SK-N-SH treated with all-trans-retinoic acid at 6 μM for 48 hours (cell line): ENCODE results near the gene TRIM54.

Source experiments
- ATAC-seq: fragments of 200-7000 bp; cut with Tn5 transposase; 3 replicates; pipeline ENCODE4 v1.9.1; 2020; ENCODE audit warnings: mild to moderate bottlenecking, moderate library complexity
- ARNTL ChIP-seq: fragments of 450-650 bp; formaldehyde crosslinking; IDR thresholded peaks from 2 replicates; pipeline ENCODE4 v1.5.0; 2020; ENCODE audit warnings: low read depth, mild to moderate bottlenecking, moderate library complexity, borderline replicate concordance
- CSDC2 ChIP-seq: fragments of 250-450 bp; sonication (Bioruptor Pico); IDR thresholded peaks from 2 replicates; pipeline ENCODE4 v1.5.0; 2020; ENCODE audit warnings: mild to moderate bottlenecking, moderate library complexity
- ESRRG ChIP-seq: fragments of 250-450 bp; sonication (Bioruptor Pico); IDR thresholded peaks from 2 replicates; pipeline ENCODE4 v1.6.1; 2021; ENCODE audit warnings: mild to moderate bottlenecking
- GLIS3 ChIP-seq: fragments of 250-450 bp; sonication (Bioruptor Pico); IDR thresholded peaks from 2 replicates; pipeline ENCODE4 v1.5.0; 2020; ENCODE audit warnings: mild to moderate bottlenecking, moderate library complexity
- OSR1 ChIP-seq: fragments of 250-450 bp; sonication (Bioruptor Pico); IDR thresholded peaks from 2 replicates; pipeline ENCODE4 v1.8.0; 2022; ENCODE audit warnings: moderate library complexity, mild to moderate bottlenecking, inconsistent platforms
- RARB ChIP-seq: fragments of 250-450 bp; sonication (Bioruptor Pico); IDR thresholded peaks from 2 replicates; pipeline ENCODE4 v1.8.0; 2021; ENCODE audit warnings: mild to moderate bottlenecking, moderate library complexity
- SNAI2 ChIP-seq: fragments of 250-450 bp; sonication (Bioruptor Pico); IDR thresholded peaks from 2 replicates; pipeline ENCODE4 v1.5.0; 2020; ENCODE audit warnings: mild to moderate bottlenecking, moderate library complexity
- TCF4 ChIP-seq: fragments of 250-450 bp; sonication (Bioruptor Pico); IDR thresholded peaks from 2 replicates; pipeline ENCODE4 v1.8.0; 2021; ENCODE audit warnings: mild to moderate bottlenecking, moderate library complexity, borderline replicate concordance
- TOX ChIP-seq: fragments of 250-450 bp; sonication (Bioruptor Pico); IDR thresholded peaks from 2 replicates; pipeline ENCODE4 v1.8.0; 2021; ENCODE audit warnings: mild to moderate bottlenecking, moderate library complexity, borderline replicate concordance
- ZC3H10 ChIP-seq: fragments of 250-450 bp; sonication (Bioruptor Pico); IDR thresholded peaks from 2 replicates; pipeline ENCODE4 v1.5.1; 2021; ENCODE audit warnings: mild to moderate bottlenecking, moderate library complexity
- ZFP3 ChIP-seq: fragments of 250-450 bp; sonication (Bioruptor Pico); IDR thresholded peaks from 2 replicates; pipeline ENCODE4 v1.5.0; 2020; ENCODE audit warnings: mild to moderate bottlenecking, moderate library complexity
- ZFP30 ChIP-seq: fragments of 450-650 bp; formaldehyde crosslinking; IDR thresholded peaks from 2 replicates; pipeline ENCODE4 v1.5.0; 2022; ENCODE audit warnings: mild to moderate bottlenecking, moderate library complexity
- ZNF70 ChIP-seq: fragments of 450-650 bp; formaldehyde crosslinking; IDR thresholded peaks from 2 replicates; pipeline ENCODE4 v1.5.0; 2020; ENCODE audit warnings: mild to moderate bottlenecking, moderate library complexity
- TF ChIP-seq, protein P1 (sequence below): fragments of 250-450 bp; sonication (Bioruptor Pico); IDR thresholded peaks from 2 replicates; pipeline ENCODE4 v1.5.1; 2021; ENCODE audit warnings: mild to moderate bottlenecking, moderate library complexity
- TF ChIP-seq, protein P2 (sequence below): fragments of 250-450 bp; sonication (Bioruptor Pico); IDR thresholded peaks from 2 replicates; pipeline ENCODE4 v1.8.0; 2021; ENCODE audit warnings: low read depth, mild to moderate bottlenecking, moderate library complexity, borderline replicate concordance
- TF ChIP-seq, protein P3 (sequence below): fragments of 250-450 bp; sonication (Bioruptor Pico); IDR thresholded peaks from 2 replicates; pipeline ENCODE4 v1.5.0; 2020; ENCODE audit warnings: mild to moderate bottlenecking, moderate library complexity
- TF ChIP-seq, protein P4 (sequence below): fragments of 250-450 bp; sonication (Bioruptor Pico); IDR thresholded peaks from 2 replicates; pipeline ENCODE4 v1.5.1; 2020; ENCODE audit warnings: low read depth, mild to moderate bottlenecking, moderate library complexity

Gene TRIM54

DNA sequence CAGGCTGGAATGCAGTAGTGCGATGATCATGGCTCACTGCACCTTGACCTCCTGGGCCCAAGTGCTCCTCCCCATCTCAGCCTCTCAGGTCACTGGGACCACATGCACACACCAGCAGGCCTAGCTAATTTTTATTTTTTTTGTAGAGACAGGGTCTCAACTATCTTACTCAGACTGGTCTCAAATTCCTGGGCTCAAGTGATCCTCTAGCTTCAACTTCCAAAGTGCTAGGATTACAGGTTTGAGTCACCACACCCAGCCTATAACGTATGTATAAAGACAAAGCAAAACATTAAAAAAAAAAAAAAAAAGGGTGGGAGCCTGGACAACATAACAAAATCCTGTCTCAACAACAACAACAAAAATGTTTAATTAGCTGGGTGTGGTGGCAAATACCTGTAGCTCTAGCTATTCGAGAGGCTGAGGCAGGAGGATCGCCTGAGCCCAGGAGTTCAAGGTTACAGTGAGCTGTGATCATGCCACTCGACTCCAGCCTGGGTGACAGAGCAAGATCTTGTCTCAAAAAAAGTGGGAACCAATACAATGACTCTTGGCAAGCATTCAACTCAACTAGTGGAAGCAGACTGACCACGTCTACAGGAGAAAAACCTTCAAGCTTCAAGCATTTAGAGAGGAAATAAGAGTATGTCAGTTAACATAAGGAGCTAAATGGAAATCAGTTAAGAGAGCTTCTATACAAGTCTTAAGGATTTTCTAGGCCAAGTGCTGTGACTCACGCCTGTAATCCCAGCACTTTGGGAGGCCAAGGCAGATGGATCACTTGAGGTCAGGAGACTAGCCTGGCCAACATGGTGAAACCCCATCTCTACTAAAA, 71.8 kb downstream of the TRIM54 start:
- no peak for ATAC-seq
- TF ChIP-seq CSDC2 (CRISPR knock-in tag) (no peak), SNAI2 (CRISPR knock-in tag) (no peak), TOX (CRISPR knock-in tag) (no peak), GLIS3 (CRISPR knock-in tag) (no peak), ZFP30 (CRISPR knock-in tag) (no peak), ZC3H10 (no peak), OSR1 (CRISPR knock-in tag) (no peak), TCF4 (CRISPR knock-in tag) (no peak), ARNTL (CRISPR knock-in tag) (no peak)
- TF ChIP-seq, protein P1, sequence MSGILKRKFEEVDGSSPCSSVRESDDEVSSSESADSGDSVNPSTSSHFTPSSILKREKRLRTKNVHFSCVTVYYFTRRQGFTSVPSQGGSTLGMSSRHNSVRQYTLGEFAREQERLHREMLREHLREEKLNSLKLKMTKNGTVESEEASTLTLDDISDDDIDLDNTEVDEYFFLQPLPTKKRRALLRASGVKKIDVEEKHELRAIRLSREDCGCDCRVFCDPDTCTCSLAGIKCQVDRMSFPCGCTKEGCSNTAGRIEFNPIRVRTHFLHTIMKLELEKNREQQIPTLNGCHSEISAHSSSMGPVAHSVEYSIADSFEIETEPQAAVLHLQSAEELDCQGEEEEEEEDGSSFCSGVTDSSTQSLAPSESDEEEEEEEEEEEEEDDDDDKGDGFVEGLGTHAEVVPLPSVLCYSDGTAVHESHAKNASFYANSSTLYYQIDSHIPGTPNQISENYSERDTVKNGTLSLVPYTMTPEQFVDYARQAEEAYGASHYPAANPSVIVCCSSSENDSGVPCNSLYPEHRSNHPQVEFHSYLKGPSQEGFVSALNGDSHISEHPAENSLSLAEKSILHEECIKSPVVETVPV (CRISPR knock-in tag) = no peak
- TF ChIP-seq, protein P2, sequence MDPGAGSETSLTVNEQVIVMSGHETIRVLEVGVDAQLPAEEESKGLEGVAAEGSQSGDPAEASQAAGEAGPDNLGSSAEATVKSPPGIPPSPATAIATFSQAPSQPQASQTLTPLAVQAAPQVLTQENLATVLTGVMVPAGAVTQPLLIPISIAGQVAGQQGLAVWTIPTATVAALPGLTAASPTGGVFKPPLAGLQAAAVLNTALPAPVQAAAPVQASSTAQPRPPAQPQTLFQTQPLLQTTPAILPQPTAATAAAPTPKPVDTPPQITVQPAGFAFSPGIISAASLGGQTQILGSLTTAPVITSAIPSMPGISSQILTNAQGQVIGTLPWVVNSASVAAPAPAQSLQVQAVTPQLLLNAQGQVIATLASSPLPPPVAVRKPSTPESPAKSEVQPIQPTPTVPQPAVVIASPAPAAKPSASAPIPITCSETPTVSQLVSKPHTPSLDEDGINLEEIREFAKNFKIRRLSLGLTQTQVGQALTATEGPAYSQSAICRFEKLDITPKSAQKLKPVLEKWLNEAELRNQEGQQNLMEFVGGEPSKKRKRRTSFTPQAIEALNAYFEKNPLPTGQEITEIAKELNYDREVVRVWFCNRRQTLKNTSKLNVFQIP (CRISPR knock-in tag) = no peak

DNA sequence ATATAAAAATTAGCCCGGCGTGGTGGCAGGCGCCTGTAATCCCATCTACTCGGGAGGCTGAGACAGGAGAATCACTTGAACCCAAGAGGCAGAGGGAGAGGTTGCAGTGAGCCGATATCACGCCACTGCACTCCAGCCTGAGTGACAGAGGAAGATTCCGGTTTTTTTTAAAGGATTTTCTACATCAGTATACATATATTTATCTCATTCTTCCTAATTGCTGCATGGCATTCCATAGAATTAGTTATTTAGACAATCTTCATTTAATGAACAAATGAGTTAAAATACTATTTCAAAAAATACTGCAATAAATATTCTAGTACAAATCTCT, 72.3 kb downstream of the TRIM54 start:
- ATAC-seq = no peak
- TF ChIP-seq, protein P3, sequence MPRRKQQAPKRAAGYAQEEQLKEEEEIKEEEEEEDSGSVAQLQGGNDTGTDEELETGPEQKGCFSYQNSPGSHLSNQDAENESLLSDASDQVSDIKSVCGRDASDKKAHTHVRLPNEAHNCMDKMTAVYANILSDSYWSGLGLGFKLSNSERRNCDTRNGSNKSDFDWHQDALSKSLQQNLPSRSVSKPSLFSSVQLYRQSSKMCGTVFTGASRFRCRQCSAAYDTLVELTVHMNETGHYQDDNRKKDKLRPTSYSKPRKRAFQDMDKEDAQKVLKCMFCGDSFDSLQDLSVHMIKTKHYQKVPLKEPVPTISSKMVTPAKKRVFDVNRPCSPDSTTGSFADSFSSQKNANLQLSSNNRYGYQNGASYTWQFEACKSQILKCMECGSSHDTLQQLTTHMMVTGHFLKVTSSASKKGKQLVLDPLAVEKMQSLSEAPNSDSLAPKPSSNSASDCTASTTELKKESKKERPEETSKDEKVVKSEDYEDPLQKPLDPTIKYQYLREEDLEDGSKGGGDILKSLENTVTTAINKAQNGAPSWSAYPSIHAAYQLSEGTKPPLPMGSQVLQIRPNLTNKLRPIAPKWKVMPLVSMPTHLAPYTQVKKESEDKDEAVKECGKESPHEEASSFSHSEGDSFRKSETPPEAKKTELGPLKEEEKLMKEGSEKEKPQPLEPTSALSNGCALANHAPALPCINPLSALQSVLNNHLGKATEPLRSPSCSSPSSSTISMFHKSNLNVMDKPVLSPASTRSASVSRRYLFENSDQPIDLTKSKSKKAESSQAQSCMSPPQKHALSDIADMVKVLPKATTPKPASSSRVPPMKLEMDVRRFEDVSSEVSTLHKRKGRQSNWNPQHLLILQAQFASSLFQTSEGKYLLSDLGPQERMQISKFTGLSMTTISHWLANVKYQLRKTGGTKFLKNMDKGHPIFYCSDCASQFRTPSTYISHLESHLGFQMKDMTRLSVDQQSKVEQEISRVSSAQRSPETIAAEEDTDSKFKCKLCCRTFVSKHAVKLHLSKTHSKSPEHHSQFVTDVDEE = no peak
- no peak for TF ChIP-seq SNAI2 (CRISPR knock-in tag)
- TF ChIP-seq RARB = no peak
- no peak for TF ChIP-seq ZFP30 (CRISPR knock-in tag)
- TF ChIP-seq TOX (CRISPR knock-in tag) = no peak
- TF ChIP-seq ZC3H10 = no peak
- TF ChIP-seq ESRRG (CRISPR knock-in tag) = no peak
- TF ChIP-seq, protein P4, sequence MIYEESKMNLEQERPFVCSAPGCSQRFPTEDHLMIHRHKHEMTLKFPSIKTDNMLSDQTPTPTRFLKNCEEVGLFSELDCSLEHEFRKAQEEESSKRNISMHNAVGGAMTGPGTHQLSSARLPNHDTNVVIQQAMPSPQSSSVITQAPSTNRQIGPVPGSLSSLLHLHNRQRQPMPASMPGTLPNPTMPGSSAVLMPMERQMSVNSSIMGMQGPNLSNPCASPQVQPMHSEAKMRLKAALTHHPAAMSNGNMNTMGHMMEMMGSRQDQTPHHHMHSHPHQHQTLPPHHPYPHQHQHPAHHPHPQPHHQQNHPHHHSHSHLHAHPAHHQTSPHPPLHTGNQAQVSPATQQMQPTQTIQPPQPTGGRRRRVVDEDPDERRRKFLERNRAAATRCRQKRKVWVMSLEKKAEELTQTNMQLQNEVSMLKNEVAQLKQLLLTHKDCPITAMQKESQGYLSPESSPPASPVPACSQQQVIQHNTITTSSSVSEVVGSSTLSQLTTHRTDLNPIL = no peak
- TF ChIP-seq ZFP3 (CRISPR knock-in tag) = no peak
- TF ChIP-seq ARNTL (CRISPR knock-in tag) = no peak

DNA sequence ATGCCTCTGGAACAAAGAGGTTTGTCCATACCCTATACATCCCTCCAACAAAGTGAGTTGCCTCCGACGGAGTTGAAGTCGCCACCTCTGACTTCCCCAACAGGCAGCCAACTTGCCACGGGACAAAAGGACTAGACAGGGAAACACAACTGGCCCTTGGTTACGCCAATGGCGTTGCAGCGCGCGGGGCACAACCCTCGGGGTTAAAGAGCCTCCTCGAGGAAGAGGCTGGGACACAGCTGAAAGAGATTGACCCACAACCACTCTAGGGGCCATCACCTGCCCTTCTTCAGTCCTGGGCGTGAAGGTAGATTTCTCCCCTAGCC, 73.8 kb downstream of the TRIM54 start:
- ATAC-seq = peak; percentile 55
- no peak for TF ChIP-seq GLIS3 (CRISPR knock-in tag)
- TF ChIP-seq TOX (CRISPR knock-in tag) = no peak
- no peak for TF ChIP-seq TCF4 (CRISPR knock-in tag)
- no peak for TF ChIP-seq ZFP3 (CRISPR knock-in tag)
- no peak for TF ChIP-seq ZC3H10
- TF ChIP-seq, protein P4 = no peak
- no peak for TF ChIP-seq SNAI2 (CRISPR knock-in tag)

DNA sequence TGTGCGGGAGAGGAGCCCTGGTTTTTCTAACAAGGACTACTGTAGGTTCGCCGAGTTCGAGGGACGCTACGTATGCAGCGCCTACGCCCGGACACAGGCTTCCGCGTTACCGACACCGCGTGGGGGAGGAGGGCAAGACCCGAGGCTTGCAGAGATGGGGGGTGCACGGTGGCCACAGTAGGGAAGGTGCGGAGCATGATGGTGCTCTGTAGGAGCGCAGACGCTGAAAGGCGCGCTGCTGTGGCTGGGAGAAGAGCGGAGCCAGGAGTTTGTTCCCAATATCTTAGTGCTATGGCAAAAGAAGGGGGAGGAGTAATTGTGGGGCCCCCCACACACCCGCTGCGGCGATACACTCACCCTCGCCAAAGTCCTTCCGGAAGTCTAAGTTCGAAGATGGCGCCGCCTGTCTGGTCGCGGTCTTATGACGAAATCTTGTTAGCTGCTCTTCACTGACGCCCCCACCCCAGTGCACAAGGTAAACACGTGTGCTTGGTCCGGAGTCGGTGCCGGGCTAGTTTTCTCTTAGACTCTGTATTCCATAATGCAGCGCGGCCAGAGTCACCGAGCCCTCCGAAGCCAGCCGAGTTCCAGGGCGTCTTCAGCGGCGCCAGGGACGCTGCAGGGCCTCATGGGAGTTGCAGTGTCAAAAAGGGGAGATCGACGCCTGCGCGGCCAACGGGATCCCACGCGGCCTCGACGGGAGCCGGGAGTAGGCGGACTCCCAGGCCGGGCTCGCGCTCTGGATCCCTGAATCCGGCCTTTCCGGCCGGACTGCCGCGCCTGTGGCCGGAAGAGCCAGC, 74.4 kb downstream of the TRIM54 start, which contains the start of gene GTF3C2:
Gene GTF3C2, minus strand, starts transcription at position 383 of the 800 bp plus-strand sequence. CDS start 13,210 bp downstream, outside the sequence.
- peak; percentile 94 for ATAC-seq
- TF ChIP-seq, protein P4 = no peak
- peak; percentile 23; the same call in 1 of the 2 replicates for TF ChIP-seq TCF4 (CRISPR knock-in tag)
- TF ChIP-seq, protein P3 = 0 out of 2 replicates have a peak, but pooled peaks have one; percentile 34
- TF ChIP-seq ZNF70 = peak; percentile 95; the same call in 1 of the 2 replicates
